DND-41 (cell line): Measurements from ENCODE around the gene IMPDH1.

Experiments used
- ATAC-seq: fragments of 200-7000 bp; cut with Tn5 transposase; 3 replicates; pipeline ENCODE4 v1.9.1; 2021; ENCODE audit warnings: low read depth; ENCODE audit not compliant: insufficient read depth
- DNase-seq: peaks from one replicate; pipeline ENCODE4 v3.0.0-alpha.2; 2020
- H2AFZ ChIP-seq: 2 replicates; pipeline ENCODE4 v1.6.0; 2012; ENCODE audit warnings: low read depth, low read length
- H3K27ac ChIP-seq: 2 replicates; pipeline ENCODE4 v1.5.1; 2012; ENCODE audit warnings: low read length, inconsistent platforms
- H3K27me3 ChIP-seq: fragments of 200-600 bp; sonication (generic); 2 replicates; pipeline ENCODE4 v1.6.0; 2012; ENCODE audit warnings: low read length, mild to moderate bottlenecking, inconsistent platforms; ENCODE audit not compliant: insufficient read depth, poor library complexity
- H3K36me3 ChIP-seq: 2 replicates; pipeline ENCODE4 v1.5.1; 2012; ENCODE audit warnings: low read length, inconsistent platforms; ENCODE audit not compliant: insufficient read depth
- H3K4me1 ChIP-seq: 2 replicates; pipeline ENCODE4 v1.5.1; 2012; ENCODE audit warnings: mild to moderate bottlenecking, low read length; ENCODE audit not compliant: insufficient read depth
- H3K4me2 ChIP-seq: 2 replicates; pipeline ENCODE4 v1.6.0; 2012; ENCODE audit warnings: mild to moderate bottlenecking, moderate library complexity, low read length, inconsistent platforms; ENCODE audit not compliant: insufficient read depth
- H3K4me3 ChIP-seq, 2 experiments: fragments of 200-600 bp in 1 of 2; shearing (Covaris generic) in 1 of 2; 2 replicates each; pipeline ENCODE4 v1.5.1; 2012 to 2016; ENCODE audit warnings: inconsistent platforms in 2 of 2, low read length in 2 of 2, mild to moderate bottlenecking in 2 of 2, low read depth in 1 of 2, moderate library complexity in 1 of 2
- H3K79me2 ChIP-seq: 2 replicates; pipeline ENCODE4 v1.6.0; 2012; ENCODE audit warnings: low read length, inconsistent platforms; ENCODE audit not compliant: insufficient read depth
- H3K9ac ChIP-seq: 2 replicates; pipeline ENCODE4 v1.6.0; 2012; ENCODE audit warnings: low read depth, mild to moderate bottlenecking, inconsistent platforms, low read length, moderate library complexity
- H3K9me3 ChIP-seq: 2 replicates; pipeline ENCODE4 v1.5.1; 2012; ENCODE audit warnings: low read length, moderate library complexity, mild to moderate bottlenecking, inconsistent platforms; ENCODE audit not compliant: insufficient read depth, severe bottlenecking
- H4K20me1 ChIP-seq: 2 replicates; pipeline ENCODE4 v1.6.0; 2012; ENCODE audit warnings: low read length; ENCODE audit not compliant: insufficient read depth
- EZH2 ChIP-seq: IDR thresholded peaks from 3 replicates; pipeline ENCODE4 v1.6.1; 2012; ENCODE audit warnings: borderline replicate concordance, low read depth, mild to moderate bottlenecking, moderate library complexity, low read length, inconsistent platforms; ENCODE audit not compliant: severe bottlenecking
- TF ChIP-seq, protein P1 (sequence below): IDR thresholded peaks from 2 replicates; pipeline ENCODE4 v1.5.1; 2012; ENCODE audit warnings: borderline replicate concordance, low read length, moderate library complexity, mild to moderate bottlenecking; ENCODE audit not compliant: poor library complexity, severe bottlenecking; ENCODE audit errors: extremely low read depth

IMPDH1 gene

DNA sequence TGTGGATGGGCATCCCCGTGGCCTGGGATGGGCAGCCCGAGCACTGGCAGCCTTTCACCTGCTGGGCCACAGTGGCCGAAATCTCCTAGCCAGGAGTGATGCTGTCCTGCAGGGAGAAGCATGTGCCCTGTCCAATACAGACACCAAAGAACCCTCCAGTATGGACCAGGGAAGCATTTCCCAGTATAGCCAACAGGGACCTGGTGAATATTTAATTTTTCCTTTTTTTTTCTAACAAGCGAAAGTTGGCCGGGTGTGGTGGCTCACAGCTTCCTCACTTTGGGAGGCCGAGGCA is 11.0 kb downstream of the IMPDH1 start:
- Histone ChIP-seq H2AFZ (no peak overlapping the region), H3K4me1 (no peaks in the 10 kb centered on the region; the same call in 1 of the 2 replicates), H3K9me3 (no peaks in the 10 kb centered on the region), H3K36me3 (peaks cover 23% of the 10 kb centered on the region), H3K27me3 (no peaks in the 10 kb centered on the region), H3K9ac (no peak overlapping the region), H3K4me2 (no peak overlapping the region), H4K20me1 (peaks cover 11% of the 10 kb centered on the region; the same call in 1 of the 2 replicates), H3K4me3 (no peak overlapping the region), H3K27ac (no peak overlapping the region), H3K79me2 (no peaks in the 10 kb centered on the region)
- ATAC-seq (peak; percentile 44; the same call in 2 of the 3 replicates), DNase-seq (no peak)
- TF ChIP-seq, protein P1, sequence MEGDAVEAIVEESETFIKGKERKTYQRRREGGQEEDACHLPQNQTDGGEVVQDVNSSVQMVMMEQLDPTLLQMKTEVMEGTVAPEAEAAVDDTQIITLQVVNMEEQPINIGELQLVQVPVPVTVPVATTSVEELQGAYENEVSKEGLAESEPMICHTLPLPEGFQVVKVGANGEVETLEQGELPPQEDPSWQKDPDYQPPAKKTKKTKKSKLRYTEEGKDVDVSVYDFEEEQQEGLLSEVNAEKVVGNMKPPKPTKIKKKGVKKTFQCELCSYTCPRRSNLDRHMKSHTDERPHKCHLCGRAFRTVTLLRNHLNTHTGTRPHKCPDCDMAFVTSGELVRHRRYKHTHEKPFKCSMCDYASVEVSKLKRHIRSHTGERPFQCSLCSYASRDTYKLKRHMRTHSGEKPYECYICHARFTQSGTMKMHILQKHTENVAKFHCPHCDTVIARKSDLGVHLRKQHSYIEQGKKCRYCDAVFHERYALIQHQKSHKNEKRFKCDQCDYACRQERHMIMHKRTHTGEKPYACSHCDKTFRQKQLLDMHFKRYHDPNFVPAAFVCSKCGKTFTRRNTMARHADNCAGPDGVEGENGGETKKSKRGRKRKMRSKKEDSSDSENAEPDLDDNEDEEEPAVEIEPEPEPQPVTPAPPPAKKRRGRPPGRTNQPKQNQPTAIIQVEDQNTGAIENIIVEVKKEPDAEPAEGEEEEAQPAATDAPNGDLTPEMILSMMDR = no peak
- no peak for TF ChIP-seq EZH2

DNA sequence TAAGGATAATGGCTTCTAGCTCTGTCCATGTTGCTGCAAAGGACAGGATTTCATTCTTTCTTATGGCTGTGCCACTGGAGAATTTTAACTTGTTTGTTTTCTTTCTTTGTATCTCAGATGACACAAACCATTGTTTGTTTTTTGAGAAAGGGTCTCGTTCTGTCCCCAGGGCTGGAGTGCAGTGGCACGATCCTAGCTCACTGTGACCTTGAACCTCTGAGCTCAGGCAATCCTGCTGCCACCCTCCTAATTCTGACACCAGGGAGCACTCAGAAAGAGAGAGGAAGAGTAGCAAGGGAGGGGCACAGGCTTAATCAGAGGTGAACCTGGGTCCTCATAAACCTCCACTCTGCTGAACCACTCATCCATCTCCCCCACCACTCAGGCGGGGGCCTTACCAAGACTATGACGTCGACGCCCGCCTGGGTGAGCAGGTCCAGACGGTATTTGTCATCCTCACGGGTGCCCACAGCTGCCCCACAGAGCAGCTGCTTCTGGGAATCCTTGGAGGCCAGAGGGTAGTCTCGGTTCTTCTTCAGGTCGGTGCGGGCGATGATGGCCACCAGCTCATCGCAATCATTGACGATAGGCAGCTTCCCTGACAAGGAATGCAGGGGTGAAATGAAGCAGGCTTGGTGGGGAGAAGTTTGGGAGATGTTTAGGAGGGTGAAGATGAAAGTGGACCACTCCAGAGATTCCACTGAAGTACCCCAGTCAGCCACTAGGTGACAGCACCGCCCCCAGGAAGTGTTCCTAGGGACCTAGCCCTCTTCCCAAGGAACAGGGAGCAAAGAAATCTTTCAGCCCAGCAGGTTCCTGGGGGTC is 11.6 kb downstream of the IMPDH1 start:
- Histone ChIP-seq H3K9me3 (no peaks in the 10 kb centered on the region), H3K4me2 (no peak overlapping the region), H3K36me3 (peaks cover 23% of the 10 kb centered on the region), H3K4me1 (no peaks in the 10 kb centered on the region), H4K20me1 (0 out of 2 replicates have a peak, but pooled peaks cover 7% of the 10 kb centered on the region), H3K27me3 (no peaks in the 10 kb centered on the region), H3K9ac (no peak overlapping the region), H3K79me2 (no peaks in the 10 kb centered on the region), H3K27ac (no peak overlapping the region), H3K4me3 (no peak overlapping the region), H2AFZ (no peak overlapping the region)
- TF ChIP-seq, protein P1 = peak; percentile 88
- no peak for TF ChIP-seq EZH2
- peak; percentile 73 for ATAC-seq
- peak; percentile 55 for DNase-seq

DNA sequence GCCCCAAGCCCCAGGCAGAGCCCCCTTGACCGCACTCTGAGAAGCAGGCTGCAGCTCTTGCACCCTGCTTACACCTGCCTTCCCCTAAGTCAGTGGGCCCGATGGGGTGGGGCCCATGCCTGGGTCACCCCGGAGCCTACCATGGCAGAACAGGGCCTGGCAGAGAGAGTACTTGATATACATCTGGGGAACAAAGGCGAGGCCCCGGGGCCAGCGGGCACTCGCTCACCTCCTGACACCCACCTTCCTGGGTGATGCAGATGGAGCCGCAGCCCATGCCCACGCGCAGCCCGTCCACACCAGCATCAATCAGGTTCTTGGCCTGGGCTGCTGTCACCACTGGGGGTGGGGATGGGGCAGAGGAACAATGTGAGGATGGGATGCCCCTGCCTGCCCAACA is 13.4 kb downstream of the IMPDH1 start:
- Histone ChIP-seq H3K9me3 (no peaks in the 10 kb centered on the region), H3K79me2 (no peaks in the 10 kb centered on the region), H2AFZ (no peak overlapping the region), H3K4me2 (no peak overlapping the region), H3K9ac (no peak overlapping the region), H3K4me3 (no peak overlapping the region), H3K27ac (no peak overlapping the region), H3K36me3 (peaks cover 23% of the 10 kb centered on the region), H3K4me1 (no peaks in the 10 kb centered on the region), H3K27me3 (no peaks in the 10 kb centered on the region), H4K20me1 (0 out of 2 replicates have a peak, but pooled peaks cover 7% of the 10 kb centered on the region)
- no peak for DNase-seq
- no peak for ATAC-seq
- TF ChIP-seq, protein P1 = no peak
- TF ChIP-seq EZH2 = no peak
